ENCODE data around the gene TSPAN12.

DNA sequence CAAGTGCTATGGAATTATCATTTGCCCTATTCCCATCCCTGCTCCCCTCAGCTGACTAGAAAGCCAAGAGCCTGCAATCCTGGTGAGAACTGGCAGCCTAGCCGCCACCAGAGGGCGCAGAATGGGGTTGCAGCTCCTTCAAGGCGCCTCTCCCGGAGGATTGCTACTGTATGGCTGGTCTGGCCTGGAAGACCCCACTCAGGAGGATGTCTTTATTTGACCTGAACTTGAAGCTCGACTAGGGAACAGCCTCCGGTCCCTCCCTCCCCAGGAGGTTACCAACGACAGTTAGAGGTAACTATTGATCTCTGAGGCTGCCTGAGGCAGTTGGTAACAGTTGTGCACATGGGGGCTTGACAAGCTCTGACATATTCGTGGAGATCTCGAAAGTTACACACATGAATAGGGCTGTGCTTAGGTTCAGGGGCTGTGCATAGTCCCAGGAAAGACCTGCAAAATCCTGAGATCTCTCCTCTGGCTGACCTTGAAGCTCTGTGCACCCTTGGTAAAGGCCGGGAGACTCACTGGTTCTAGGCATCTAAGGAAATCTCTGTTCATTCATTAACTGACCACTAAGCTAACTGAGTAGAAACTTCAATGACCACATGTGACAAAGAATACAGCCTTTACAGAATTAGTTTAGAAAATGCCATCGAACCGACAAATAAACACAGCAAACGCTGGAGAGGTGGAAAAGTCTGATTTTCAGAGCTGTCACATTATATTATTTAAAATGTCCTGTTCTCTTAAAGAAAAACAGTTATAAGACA, 65.7 kb downstream of the TSPAN12 start:
- TF ChIP-seq POLR2A (IDR thresholded peaks at IDR 0.05) (no peak), EP300 (IDR thresholded peaks at IDR 0.05) (no peak)
- TF ChIP-seq, protein P1, sequence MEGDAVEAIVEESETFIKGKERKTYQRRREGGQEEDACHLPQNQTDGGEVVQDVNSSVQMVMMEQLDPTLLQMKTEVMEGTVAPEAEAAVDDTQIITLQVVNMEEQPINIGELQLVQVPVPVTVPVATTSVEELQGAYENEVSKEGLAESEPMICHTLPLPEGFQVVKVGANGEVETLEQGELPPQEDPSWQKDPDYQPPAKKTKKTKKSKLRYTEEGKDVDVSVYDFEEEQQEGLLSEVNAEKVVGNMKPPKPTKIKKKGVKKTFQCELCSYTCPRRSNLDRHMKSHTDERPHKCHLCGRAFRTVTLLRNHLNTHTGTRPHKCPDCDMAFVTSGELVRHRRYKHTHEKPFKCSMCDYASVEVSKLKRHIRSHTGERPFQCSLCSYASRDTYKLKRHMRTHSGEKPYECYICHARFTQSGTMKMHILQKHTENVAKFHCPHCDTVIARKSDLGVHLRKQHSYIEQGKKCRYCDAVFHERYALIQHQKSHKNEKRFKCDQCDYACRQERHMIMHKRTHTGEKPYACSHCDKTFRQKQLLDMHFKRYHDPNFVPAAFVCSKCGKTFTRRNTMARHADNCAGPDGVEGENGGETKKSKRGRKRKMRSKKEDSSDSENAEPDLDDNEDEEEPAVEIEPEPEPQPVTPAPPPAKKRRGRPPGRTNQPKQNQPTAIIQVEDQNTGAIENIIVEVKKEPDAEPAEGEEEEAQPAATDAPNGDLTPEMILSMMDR (IDR thresholded peaks at IDR 0.05), result peak in 2 of 3 donors; percentile 36 to 42

Data from ovary (tissue), 3 donors.